HFF-Myc (cell line): ENCODE results near the gene GNG4.
"Not testable (repeated sequence)": the region's sequence is repeated elsewhere in the genome, so short reads cannot be mapped to it uniquely, and the experiment has no call there.

Experiments
- DNase-seq: peaks from one replicate; pipeline ENCODE4 v3.0.0-alpha.2; 2011; ENCODE audit warnings: low read depth; ENCODE audit errors: extremely low read depth
- H3K4me3 ChIP-seq: replicated peaks from 2 replicates; pipeline ENCODE4 v1.5.1; 2011; ENCODE audit warnings: low read depth, mild to moderate bottlenecking, control low read depth, low read length
- TF ChIP-seq, protein P1 (sequence below): IDR thresholded peaks from 2 replicates; pipeline ENCODE4 v1.5.1; 2012; ENCODE audit warnings: mild to moderate bottlenecking, low read depth, low read length, control low read depth; ENCODE audit errors: missing control alignments

The GNG4 gene

DNA sequence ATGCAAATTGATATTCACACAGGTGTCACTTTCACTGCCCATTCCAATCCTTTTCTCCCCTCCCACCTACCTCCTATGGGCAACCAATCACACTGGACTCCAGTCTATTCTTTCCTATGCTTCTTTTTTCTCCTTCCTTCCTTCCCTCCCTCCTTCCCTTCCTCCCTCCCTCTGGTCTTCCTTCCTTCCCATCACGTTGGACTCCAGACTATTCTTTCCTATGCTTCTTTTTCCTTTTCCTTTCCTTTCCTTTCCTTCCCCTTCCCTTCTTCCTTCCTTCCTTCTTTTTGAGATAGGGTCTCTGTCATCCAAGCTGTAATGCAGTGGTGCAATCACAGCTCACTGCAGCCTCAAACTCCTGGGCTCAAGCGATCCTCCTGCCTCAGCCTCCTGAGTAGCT lies 64.6 kb downstream of the GNG4 start:
- TF ChIP-seq, protein P1, sequence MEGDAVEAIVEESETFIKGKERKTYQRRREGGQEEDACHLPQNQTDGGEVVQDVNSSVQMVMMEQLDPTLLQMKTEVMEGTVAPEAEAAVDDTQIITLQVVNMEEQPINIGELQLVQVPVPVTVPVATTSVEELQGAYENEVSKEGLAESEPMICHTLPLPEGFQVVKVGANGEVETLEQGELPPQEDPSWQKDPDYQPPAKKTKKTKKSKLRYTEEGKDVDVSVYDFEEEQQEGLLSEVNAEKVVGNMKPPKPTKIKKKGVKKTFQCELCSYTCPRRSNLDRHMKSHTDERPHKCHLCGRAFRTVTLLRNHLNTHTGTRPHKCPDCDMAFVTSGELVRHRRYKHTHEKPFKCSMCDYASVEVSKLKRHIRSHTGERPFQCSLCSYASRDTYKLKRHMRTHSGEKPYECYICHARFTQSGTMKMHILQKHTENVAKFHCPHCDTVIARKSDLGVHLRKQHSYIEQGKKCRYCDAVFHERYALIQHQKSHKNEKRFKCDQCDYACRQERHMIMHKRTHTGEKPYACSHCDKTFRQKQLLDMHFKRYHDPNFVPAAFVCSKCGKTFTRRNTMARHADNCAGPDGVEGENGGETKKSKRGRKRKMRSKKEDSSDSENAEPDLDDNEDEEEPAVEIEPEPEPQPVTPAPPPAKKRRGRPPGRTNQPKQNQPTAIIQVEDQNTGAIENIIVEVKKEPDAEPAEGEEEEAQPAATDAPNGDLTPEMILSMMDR, result no peak
- no peak for DNase-seq
- no peak overlapping the region for H3K4me3 ChIP-seq

DNA sequence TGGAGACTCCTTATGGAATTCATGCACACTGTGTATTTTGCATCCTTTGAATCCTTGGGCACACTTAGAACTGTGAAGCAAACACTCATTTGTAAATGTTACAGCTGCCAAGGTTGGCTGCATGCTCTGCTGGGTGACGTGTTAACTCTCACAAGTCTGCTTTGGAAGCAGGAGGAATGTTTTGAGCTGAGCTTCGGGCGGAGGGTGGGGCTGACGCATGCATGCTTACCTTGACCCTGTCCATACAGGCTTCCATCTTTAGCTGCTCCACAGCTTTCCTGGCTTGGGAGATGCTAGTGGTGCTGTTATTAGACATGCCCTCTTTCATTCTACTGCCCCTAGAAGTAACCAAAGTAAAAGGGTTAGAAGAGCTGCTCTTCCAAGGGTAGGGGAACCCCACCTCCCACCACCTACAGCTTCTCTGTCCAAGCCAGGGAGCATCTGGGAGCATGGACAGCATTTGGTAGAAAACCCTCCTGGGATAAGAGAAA lies 66.0 kb downstream of the GNG4 start:
- TF ChIP-seq, protein P1, result peak; percentile 6
- no peak for DNase-seq
- H3K4me3 ChIP-seq, result no peak overlapping the region

DNA sequence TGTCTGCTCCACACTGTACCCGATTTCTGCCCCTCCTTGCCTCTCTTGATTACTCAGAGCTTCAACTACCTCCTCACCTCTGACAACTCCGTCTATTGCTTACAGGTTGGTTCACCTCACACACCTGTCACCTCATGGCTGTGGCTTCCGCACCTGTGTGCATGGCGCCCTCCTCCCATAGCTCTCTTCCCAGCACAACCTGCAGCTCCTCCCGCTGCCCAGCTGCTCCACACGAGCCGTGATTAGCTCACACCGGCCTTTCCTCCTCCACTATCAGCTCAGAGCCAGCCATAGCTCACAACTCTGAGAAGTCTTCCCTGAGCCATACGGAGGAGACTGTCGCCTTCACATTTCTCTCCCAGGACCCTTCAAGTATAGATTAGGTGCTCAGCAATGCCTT lies 67.5 kb downstream of the GNG4 start:
- DNase-seq, result no peak
- TF ChIP-seq, protein P1, result no peak
- no peak overlapping the region for H3K4me3 ChIP-seq

DNA sequence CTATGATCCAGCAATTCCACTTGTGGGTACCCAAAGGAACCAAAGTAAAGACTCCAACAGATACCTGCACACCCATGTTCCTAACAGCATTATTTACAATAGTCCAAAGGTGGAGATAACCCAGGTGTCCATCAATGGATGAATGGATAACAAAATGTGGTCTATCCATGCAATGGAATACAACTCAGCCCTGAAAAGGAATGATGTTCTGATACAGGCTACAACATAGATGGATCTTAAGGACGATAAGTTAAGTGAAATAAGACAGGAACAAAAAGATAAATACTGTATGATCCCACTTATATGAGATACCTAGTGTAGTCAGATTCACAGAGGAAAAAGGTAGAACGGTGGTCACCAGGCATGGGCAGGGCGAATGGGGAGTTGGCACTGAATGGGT lies 69.7 kb downstream of the GNG4 start:
- TF ChIP-seq, protein P1, result no peak
- DNase-seq, result no peak
- H3K4me3 ChIP-seq, result no peak overlapping the region

DNA sequence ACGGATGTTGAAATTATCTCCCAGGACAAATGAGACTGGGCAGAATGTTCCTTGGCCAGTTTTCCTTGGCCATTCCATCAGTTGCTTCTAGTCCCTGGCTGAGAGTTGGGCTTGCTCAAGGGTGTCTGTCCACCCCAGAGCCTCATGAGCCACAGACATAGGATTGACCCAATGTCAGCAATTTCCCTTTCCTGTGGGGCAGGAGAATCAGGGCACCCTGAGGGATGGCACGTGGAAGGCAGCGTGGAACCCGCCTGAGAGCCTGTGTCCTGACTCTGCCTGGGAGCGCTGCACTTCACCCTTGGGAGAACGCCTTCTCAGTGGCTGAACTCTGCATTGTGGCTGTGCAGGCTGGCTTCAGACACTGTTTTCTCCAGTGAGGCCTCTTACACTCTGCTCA lies 74.0 kb downstream of the GNG4 start:
- DNase-seq, result no peak
- H3K4me3 ChIP-seq, result no peak overlapping the region
- TF ChIP-seq, protein P1, result no peak

DNA sequence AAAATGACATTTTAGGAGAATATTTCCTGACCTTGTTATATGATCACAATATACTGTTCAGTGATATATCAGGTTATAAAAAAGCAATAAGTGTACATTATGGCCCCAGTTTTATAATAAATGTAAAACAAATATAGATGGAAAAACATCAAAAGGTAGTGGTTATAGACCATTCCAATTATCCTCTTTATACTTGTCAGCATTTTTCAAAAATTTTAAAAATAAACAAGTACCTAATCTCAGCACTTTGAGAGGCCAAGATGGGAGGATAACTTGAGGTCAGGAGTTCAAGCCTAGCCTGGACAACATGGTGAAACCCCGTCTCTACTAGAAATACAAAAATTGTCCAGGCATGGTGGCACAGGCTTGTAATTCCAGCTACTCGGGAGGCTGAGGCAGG lies 75.7 kb downstream of the GNG4 start:
- DNase-seq, result no peak
- H3K4me3 ChIP-seq, result no peak overlapping the region
- TF ChIP-seq, protein P1, result no peak

DNA sequence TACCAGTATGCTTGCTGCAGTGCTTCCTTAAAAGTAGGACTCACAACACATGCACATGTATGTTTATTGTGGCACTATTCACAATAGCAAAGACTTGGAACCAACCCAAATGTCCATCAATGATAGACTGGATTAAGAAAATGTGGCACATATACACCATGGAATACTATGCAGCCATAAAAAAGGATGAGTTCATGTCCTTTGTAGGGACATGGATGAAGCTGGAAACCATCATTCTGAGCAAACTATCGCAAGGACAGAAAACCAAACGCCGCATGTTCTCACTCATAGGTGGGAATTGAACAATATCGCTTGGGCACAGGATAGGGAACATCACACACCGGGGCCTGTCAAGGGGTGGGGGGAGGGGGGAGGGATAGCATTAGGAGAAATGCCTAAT lies 76.6 kb downstream of the GNG4 start:
- DNase-seq, H3K4me3 ChIP-seq: not testable (repeated sequence)
